Measurements from ENCODE around the gene QRFP.

DNA sequence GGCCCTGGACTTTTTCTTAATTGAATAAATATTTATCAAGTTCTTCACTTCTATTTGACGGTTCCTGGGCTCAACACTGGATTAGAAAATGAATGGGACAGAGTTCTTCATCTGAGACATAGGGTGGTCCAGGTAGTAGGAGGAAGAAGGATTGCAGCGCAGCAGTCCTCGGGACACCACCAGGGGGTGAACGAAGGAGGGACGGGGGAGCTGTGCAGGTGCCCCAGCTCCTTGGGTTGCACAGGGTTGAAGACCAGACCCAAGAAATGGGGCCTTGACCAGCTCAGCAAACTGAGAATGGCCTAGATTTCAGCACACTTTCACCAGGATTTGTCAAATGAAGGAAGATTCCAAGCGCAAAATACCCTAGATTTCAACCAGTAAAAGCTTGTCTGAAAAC is 32.1 kb downstream of the QRFP start:
- no peak for TF ChIP-seq POLR2A (IDR thresholded peaks at IDR 0.05; ENCODE audit: low read depth, low read length)
- no peak for TF ChIP-seq POLR2AphosphoS5 (IDR thresholded peaks at IDR 0.05; ENCODE audit: low read depth, low read length)
- no peak for TF ChIP-seq TAF1 (IDR thresholded peaks at IDR 0.05; ENCODE audit: low read depth, low read length)
- no peak for TF ChIP-seq POU2F2 (IDR thresholded peaks at IDR 0.05; ENCODE audit: low read depth, low read length)
- no peak for TF ChIP-seq SPI1 (IDR thresholded peaks at IDR 0.05; ENCODE audit: low read depth, low read length)
- TF ChIP-seq PAX5 (IDR thresholded peaks at IDR 0.05; ENCODE audit: insufficient read depth, low read length, severe bottlenecking) = no peak

Measured in GM12891 (cell line).